HFF-Myc (cell line): ENCODE data around the gene PRSS27.

Source experiments
- DNase-seq: peaks from one replicate; pipeline ENCODE4 v3.0.0-alpha.2; 2011; ENCODE audit warnings: low read depth; ENCODE audit errors: extremely low read depth
- H3K4me3 ChIP-seq: replicated peaks from 2 replicates; pipeline ENCODE4 v1.5.1; 2011; ENCODE audit warnings: low read depth, mild to moderate bottlenecking, control low read depth, low read length
- TF ChIP-seq, protein P1 (sequence below): IDR thresholded peaks from 2 replicates; pipeline ENCODE4 v1.5.1; 2012; ENCODE audit warnings: mild to moderate bottlenecking, low read depth, low read length, control low read depth; ENCODE audit errors: missing control alignments

The PRSS27 gene

DNA sequence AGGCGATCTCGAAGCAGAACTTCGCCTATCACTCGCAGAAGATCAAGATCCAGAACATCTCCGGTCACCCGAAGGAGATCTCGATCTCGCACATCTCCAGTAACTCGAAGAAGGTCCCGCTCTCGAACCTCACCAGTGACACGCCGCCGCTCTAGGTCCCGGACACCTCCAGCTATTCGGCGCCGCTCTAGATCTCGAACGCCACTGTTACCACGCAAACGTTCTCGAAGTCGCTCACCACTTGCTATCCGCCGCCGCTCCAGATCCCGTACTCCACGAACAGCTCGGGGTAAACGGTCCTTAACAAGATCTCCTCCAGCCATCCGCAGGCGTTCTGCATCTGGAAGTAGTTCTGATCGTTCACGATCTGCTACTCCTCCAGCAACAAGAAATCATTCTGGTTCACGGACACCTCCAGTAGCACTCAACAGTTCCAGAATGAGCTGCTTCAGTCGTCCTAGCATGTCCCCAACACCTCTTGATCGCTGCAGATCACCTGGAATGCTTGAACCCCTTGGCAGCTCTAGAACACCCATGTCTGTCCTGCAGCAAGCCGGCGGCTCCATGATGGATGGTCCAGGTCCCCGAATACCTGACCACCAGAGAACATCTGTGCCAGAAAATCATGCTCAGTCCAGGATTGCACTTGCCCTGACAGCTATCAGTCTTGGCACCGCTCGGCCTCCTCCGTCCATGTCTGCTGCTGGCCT is 46.6 kb upstream of the PRSS27 start:
- TF ChIP-seq, protein P1, sequence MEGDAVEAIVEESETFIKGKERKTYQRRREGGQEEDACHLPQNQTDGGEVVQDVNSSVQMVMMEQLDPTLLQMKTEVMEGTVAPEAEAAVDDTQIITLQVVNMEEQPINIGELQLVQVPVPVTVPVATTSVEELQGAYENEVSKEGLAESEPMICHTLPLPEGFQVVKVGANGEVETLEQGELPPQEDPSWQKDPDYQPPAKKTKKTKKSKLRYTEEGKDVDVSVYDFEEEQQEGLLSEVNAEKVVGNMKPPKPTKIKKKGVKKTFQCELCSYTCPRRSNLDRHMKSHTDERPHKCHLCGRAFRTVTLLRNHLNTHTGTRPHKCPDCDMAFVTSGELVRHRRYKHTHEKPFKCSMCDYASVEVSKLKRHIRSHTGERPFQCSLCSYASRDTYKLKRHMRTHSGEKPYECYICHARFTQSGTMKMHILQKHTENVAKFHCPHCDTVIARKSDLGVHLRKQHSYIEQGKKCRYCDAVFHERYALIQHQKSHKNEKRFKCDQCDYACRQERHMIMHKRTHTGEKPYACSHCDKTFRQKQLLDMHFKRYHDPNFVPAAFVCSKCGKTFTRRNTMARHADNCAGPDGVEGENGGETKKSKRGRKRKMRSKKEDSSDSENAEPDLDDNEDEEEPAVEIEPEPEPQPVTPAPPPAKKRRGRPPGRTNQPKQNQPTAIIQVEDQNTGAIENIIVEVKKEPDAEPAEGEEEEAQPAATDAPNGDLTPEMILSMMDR: no peak
- no peak overlapping the region for H3K4me3 ChIP-seq
- DNase-seq: no peak

DNA sequence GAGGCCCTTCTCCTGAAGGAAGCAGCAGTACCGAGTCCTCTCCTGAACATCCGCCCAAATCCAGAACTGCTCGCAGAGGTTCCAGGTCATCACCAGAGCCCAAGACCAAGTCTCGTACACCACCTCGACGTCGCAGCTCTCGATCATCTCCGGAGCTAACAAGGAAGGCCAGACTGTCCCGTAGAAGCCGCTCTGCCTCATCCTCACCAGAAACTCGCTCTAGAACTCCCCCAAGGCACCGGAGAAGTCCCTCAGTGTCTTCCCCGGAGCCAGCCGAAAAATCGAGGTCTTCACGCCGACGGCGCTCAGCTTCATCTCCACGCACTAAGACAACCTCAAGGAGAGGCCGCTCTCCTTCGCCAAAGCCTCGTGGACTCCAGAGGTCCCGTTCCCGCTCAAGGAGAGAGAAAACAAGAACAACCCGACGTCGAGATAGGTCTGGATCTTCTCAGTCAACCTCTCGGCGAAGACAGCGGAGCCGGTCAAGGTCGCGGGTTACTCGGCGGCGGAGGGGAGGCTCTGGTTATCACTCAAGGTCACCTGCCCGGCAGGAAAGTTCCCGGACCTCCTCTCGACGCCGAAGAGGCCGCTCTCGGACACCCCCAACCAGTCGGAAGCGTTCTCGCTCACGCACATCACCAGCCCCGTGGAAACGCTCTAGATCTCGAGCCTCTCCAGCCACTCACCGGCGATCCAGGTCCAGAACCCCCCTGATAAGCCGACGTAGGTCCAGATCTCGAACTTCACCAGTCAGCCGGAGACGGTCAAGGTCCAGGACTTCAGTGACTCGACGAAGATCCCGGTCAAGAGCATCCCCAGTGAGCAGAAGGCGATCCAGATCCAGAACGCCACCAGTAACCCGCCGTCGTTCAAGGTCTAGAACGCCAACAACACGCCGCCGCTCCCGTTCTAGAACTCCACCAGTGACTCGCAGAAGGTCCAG is 45.7 kb upstream of the PRSS27 start:
- no peak for DNase-seq
- TF ChIP-seq, protein P1: no peak
- H3K4me3 ChIP-seq: no peak overlapping the region

- H3K4me3 ChIP-seq: no peak overlapping the region
- TF ChIP-seq, protein P1: no peak
- no peak for DNase-seq
Measured at GRCh38 chr16:2764718-2765117, 44.7 kb upstream of the PRSS27 start.

GRCh38 chr16:2763173-2763572 is 43.1 kb upstream of the PRSS27 start:
- H3K4me3 ChIP-seq: no peak overlapping the region
- DNase-seq: no peak
- TF ChIP-seq, protein P1: no peak

- no peak for DNase-seq
- TF ChIP-seq, protein P1: no peak
- H3K4me3 ChIP-seq: no peak overlapping the region
Measured at GRCh38 chr16:2762711-2763110, 42.7 kb upstream of the PRSS27 start.

DNA sequence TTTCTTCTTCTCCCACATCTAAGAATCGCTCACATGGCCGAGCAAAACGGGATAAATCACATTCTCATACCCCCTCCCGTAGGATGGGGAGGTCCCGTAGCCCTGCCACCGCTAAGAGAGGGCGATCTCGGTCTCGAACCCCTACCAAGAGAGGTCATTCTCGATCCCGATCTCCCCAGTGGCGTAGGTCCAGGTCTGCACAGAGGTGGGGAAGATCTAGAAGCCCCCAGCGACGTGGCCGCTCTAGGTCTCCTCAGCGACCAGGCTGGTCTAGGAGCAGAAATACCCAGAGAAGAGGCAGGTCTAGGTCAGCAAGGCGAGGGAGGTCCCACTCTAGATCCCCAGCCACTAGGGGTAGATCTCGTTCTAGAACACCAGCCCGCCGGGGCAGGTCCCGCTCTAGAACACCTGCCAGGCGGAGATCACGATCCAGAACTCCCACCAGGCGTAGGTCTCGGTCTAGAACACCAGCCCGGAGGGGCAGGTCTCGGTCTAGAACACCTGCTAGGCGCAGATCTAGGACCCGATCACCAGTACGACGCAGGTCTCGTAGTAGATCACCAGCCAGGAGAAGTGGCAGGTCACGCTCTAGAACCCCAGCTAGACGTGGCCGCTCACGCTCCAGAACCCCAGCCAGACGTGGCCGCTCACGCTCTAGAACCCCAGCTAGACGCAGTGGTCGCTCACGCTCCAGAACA is 42.0 kb upstream of the PRSS27 start:
- H3K4me3 ChIP-seq: no peak overlapping the region
- TF ChIP-seq, protein P1: no peak
- no peak for DNase-seq
